ENCODE measurements around the gene RNH1. TPM values are rescaled to one million over a fixed set of nuclear protein-coding genes. Genes with fewer than 3 reads are reported as not detected.

Gene RNH1
- total and polyA plus RNA-seq, 2 donors (not counting 1 experiment from before 2014, with no cell fraction given) = 102 to 561 TPM

- Histone ChIP-seq H2AFZ (ENCODE audit: low read length) (no peak overlapping the region), H4K20me1 (ENCODE audit: control insufficient read depth, extremely low read depth, insufficient read depth, low read length) (no peaks in the 10 kb centered on the region), H3K4me3 (replicated peaks in 1 of 4; ENCODE audit: control extremely low read depth in 1 of 4, insufficient read depth in 1 of 4, low read depth in 3 of 4, low read length in 4 of 4) (no peak overlapping the region), H3K79me2 (ENCODE audit: control insufficient read depth, insufficient read depth, low read length) (peaks cover 28% of the 10 kb centered on the region), H3K9me3 (ENCODE audit: control insufficient read depth, insufficient read depth, low read depth, low read length) (no peaks in the 10 kb centered on the region), H3K36me3 (ENCODE audit: control insufficient read depth, insufficient read depth, low read length) (peaks cover 61% of the 10 kb centered on the region), H3K27ac (ENCODE audit: insufficient read depth, low read length) (no peak overlapping the region), H3K27me3 (ENCODE audit: control insufficient read depth, insufficient read depth, low read length) (no peaks in the 10 kb centered on the region), H3K4me2 (ENCODE audit: extremely low read depth, insufficient read depth, low read length) (no peak overlapping the region), H3K4me1 (ENCODE audit: control insufficient read depth, extremely low read depth, insufficient read depth, low read length) (no peaks in the 10 kb centered on the region), H3K9ac (ENCODE audit: insufficient read depth, low read length) (no peak overlapping the region)
- DNase-seq (ENCODE audit: low read depth in 2 of 2) = no peak
- TF ChIP-seq CTCF (conservative IDR thresholded peaks at IDR 0.05 in 1 of 2, IDR thresholded peaks at IDR 0.05 in 1 of 2; ENCODE audit: low read depth in 1 of 2, low read length in 2 of 2) = no peak
- TF ChIP-seq EZH2 (IDR thresholded peaks at IDR 0.05; ENCODE audit: low read length, missing control alignments) = no peak
Measured at GRCh38 chr11:497565-498296, 9.3 kb downstream of the RNH1 start.

- H3K36me3 ChIP-seq (ENCODE audit: control insufficient read depth, insufficient read depth, low read length) = peaks cover 60% of the 10 kb centered on the region
Measured at GRCh38 chr11:496834-497564, 10.0 kb downstream of the RNH1 start.

More at GRCh38 chr11:496834-497564, 10.0 kb downstream of the RNH1 start:
- H3K27me3 ChIP-seq (ENCODE audit: control insufficient read depth, insufficient read depth, low read length) = no peaks in the 10 kb centered on the region
- H3K27ac ChIP-seq (ENCODE audit: insufficient read depth, low read length) = no peak overlapping the region
- peaks cover 21% of the 10 kb centered on the region for H3K79me2 ChIP-seq (ENCODE audit: control insufficient read depth, insufficient read depth, low read length)
- no peaks in the 10 kb centered on the region for H3K9me3 ChIP-seq (ENCODE audit: control insufficient read depth, insufficient read depth, low read depth, low read length)
- no peak overlapping the region for H3K4me3 ChIP-seq (replicated peaks in 1 of 4; ENCODE audit: control extremely low read depth in 1 of 4, insufficient read depth in 1 of 4, low read depth in 3 of 4, low read length in 4 of 4)
- no peak for DNase-seq (ENCODE audit: low read depth in 2 of 2)
- H4K20me1 ChIP-seq (ENCODE audit: control insufficient read depth, extremely low read depth, insufficient read depth, low read length) = no peaks in the 10 kb centered on the region
- H3K9ac ChIP-seq (ENCODE audit: insufficient read depth, low read length) = no peak overlapping the region
- no peaks in the 10 kb centered on the region for H3K4me1 ChIP-seq (ENCODE audit: control insufficient read depth, extremely low read depth, insufficient read depth, low read length)
- H2AFZ ChIP-seq (ENCODE audit: low read length) = no peak overlapping the region
- no peak overlapping the region for H3K4me2 ChIP-seq (ENCODE audit: extremely low read depth, insufficient read depth, low read length)
- TF ChIP-seq EZH2 (IDR thresholded peaks at IDR 0.05; ENCODE audit: low read length, missing control alignments) (no peak), CTCF (conservative IDR thresholded peaks at IDR 0.05 in 1 of 2, IDR thresholded peaks at IDR 0.05 in 1 of 2; ENCODE audit: low read depth in 1 of 2, low read length in 2 of 2) (no peak)
